HT-29 (cell line): ENCODE data around the gene NVL. TPM values are rescaled to one million over a fixed set of nuclear protein-coding genes. Genes with fewer than 3 reads are reported as not detected.
"Not testable (repeated sequence)": the region's sequence is repeated elsewhere in the genome, so short reads cannot be mapped to it uniquely, and the experiment has no call there.

Experiments used
- DNase-seq: peaks from one replicate; pipeline ENCODE4 v3.0.0-alpha.2; 2015; ENCODE audit warnings: low spot score
- total RNA-seq: library from RNA; depleted of rRNA; stranded (reverse); fragments of >200 nt; shearing (Covaris generic); gene quantifications from 2 replicates; pipeline ENCODE4 v1.2.3, GENCODE V29; 2014

Gene NVL
- total RNA-seq, 1 experiment from 2014 or later = 9.1 TPM

- DNase-seq = no peak
Observed at GRCh38 chr1:224338150-224338838, 8.3 kb upstream of the NVL start.

GRCh38 chr1:224333939-224334786, 4.2 kb upstream of the NVL start:
- no peak for DNase-seq

DNA sequence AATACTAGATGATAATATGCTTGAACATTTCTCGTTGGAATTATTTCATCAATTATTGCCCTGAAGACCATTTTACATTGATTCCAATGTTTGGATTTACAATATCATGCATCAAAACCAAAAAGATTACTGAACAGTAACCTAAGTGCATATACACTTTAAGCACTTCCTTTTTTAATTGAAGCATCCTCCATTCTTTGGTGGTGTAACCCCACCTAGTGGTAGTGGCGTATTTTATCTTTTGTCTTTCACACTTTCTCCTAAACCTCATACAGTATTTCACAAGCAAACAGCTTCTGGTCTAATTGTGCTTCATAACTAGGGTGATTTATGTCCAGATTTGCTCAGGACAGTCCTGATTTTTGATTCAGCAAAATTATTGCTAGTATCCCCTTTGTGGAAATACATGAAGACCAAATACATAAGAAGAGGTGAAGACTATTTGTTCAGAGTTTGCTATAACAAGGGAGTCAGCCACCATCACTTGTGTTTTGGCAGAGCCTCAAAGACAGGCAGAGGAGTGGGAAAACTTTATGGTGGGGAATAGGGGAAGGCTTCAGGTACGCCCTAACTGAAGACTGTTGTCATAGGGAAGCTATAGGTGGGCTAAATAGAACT, 3.4 kb upstream of the NVL start:
- DNase-seq = peak; percentile 81

DNA sequence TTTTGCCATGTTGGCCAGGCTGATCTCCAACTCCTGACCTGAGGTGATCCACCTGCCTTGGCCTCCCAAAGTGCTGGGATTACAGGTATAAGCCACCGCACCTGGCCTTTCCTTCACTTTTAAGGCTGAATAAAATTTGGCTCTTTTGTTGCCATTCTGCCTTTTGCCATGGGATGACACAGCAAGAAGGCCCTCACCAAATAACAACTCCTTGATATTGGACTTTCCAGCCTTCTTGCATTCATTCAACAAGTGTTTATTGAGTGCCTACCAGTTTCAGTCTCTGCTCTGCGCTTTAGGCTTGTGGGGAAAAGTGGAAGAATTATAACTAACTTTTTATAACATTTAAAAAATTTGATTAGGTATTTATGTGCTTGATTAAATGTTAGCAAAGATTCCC, 1.9 kb upstream of the NVL start:
- no peak for DNase-seq

GRCh38 chr1:224331326-224331725, 1.4 kb upstream of the NVL start:
- DNase-seq = no peak

DNA sequence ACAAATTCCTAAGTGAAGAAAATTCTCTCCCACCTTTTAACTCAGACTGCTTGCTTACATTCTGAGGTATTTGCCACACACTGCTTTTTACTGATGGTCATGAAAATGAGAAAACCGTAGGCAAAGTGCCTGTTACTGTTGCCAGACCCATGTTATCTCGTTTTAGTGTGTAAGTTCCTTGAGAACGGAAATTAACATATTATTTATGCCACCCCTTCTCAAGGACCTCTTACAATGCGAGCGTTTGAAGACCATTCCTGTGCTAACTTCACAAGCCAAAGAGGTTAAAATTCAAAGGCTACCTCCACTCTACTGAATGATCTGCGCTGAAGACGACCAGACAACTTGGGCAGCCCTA, 509 bp downstream of the NVL start:
- no peak for DNase-seq

GRCh38 chr1:224328644-224329043, 1.3 kb downstream of the NVL start:
- no peak for DNase-seq

DNA sequence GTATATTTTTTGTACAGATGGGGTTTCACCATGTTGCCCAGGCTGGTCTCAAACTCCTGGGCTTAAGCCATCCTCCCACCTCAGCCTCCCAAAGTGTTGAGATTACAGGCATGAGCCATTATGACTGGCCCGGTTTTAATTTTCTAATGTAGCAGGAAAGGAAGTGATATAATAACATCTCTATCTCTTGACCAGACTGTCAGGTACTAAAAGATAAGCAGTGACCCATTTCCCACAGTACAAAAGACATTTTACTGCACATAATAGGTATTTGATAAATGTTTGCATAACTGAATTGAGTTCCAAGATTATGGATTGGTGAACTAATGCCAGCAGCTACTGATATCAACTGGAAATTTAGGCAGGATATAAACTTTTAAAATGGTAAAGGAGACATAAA, 4.0 kb downstream of the NVL start:
- DNase-seq = no peak

DNA sequence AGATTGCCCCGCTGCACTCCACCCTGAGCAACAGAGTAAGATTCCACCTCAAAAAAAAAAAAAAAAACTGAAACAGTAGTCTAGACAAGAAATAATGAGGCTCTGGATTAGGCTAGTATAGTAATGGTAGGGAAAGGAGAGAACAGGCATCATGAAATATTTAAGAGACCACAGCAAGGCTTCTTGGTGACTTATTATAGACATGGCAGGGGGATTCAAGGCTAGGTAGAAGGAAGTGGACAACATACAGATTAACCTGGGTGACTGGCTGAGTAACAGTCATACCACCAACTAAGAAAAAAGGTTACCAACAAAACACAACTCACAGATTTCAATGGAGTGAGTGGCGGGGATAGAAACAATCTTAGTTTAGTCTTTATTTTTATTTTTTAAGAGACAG, 8.3 kb downstream of the NVL start:
- DNase-seq = no peak

DNA sequence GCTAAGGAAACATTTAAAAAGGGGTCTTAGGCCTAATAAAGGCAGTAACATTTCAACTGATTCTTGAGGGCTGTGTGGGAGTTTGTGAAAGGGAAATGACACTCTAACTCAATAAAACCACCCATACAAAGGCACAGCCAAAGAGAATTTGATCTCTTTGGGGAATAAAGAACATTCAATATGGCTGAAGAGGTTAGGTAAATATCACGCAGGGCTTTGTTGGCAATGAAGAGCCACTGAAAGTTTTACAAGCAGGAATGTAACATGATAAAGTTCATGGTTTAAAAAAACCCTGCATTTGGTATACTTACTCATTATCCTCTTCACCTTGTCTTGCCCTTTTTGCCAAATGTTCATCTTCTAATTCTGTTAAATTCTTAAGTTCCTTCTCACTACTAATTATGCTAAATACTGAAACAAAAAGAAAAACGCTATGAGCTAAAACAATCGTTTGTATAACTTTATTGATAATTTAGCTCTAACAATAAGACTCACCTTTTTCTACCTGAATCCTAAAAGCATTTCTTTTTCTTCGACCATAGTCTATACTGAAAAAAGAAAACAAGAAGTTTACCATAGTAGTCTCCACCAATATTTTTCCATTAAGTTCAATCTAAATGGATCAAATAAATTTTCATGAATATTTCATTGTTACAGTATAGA, 12.5 kb downstream of the NVL start:
- DNase-seq = no peak

DNA sequence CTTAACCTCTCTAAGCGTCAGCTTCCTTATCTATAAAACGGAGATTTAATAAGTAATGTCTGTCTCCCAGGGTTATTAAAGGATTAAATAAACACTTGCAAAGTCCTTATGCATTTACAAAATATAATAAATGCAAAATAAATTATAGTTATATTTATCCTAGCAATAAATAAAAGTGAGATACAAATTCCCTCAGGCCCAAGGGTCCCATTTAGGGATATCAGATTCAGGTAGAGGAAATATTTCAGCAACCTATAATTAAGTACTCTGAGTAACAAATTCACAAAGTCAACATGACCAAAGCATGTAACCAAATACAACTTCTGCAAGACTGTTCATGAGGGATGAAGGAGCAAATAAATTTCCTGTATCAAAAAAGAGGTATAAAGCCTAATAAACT, 17.9 kb downstream of the NVL start:
- DNase-seq = no peak

DNA sequence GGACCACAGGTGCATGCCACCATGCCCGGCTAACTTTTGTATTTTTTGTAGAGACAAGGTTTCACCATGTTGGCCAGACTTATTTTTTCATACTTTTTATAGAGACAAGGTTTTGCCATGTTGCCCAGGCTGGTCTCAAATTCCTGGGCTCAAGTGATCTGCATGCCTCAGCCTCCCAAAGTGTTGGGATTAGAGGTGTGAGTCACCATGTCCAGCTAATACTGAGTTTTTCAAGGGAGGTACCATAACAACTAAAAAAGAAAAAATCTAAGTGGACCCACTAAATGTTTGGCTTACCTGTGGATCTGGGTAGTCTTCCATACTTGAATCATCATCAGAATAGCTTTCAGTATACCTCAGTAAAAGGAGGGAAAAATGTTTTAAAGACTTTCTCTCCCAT, 18.5 kb downstream of the NVL start:
- DNase-seq = not testable (repeated sequence)

DNA sequence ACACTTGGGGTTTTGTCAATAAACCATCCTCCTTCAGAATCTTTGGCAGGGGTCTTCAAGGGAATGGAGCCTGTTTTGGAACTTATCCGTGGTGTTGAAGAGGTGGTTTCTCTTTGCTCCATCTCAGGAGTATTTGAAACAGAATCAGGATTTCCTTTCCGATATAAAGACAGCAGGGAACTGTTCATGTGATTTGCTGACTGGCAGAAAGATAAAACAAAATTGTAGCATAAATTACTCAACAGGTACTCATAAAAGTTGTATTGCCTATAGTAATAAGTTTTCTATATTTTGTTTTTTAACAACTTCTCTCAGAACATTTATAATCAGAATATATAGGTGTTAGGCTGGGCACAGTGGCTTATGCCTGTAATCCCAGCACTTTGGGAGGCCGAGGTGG, 21.9 kb downstream of the NVL start:
- DNase-seq = no peak

- no peak for DNase-seq
Observed at GRCh38 chr1:224304767-224305166, 25.2 kb downstream of the NVL start.

DNA sequence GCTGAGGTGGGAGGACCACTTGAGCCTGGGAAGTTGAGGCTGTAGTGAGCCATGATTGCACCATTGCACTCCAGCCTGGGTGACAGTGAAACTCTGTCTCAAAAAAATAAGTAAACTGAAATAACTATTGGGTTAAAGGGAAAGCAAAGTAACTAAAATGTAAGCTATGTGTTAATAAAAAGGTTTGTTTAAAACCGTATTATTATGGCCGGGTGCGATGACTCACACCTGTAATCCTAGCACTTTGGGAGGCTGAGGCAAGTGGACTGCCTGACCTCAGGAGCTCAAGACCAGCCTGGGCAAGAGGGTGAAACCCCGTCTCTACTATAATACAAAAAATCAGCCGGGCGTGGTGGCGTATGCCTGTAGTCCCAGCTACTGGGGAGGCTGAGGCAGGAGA, 27.0 kb downstream of the NVL start:
- no peak for DNase-seq

DNA sequence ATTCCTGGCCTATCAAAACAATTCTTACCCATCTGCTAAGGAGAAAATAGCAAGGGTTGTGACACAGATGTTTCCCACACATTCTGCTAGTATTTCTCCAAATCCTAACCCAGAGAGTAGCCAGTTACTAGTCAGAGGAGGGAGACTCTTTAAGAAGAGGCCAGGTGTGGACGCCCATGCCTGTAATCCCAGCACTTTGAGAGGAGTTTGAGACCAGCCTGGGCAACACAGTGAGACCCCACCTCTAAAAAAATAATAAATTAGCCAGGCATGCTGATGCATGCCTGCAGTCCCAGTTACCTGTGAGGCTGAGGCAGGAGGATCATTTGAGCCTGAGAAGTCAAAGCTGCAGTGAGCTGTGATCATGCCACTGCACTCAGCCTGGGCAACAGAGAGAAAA, 28.6 kb downstream of the NVL start:
- DNase-seq = no peak

- DNase-seq = no peak
Observed at GRCh38 chr1:224300346-224300745, 29.6 kb downstream of the NVL start.

DNA sequence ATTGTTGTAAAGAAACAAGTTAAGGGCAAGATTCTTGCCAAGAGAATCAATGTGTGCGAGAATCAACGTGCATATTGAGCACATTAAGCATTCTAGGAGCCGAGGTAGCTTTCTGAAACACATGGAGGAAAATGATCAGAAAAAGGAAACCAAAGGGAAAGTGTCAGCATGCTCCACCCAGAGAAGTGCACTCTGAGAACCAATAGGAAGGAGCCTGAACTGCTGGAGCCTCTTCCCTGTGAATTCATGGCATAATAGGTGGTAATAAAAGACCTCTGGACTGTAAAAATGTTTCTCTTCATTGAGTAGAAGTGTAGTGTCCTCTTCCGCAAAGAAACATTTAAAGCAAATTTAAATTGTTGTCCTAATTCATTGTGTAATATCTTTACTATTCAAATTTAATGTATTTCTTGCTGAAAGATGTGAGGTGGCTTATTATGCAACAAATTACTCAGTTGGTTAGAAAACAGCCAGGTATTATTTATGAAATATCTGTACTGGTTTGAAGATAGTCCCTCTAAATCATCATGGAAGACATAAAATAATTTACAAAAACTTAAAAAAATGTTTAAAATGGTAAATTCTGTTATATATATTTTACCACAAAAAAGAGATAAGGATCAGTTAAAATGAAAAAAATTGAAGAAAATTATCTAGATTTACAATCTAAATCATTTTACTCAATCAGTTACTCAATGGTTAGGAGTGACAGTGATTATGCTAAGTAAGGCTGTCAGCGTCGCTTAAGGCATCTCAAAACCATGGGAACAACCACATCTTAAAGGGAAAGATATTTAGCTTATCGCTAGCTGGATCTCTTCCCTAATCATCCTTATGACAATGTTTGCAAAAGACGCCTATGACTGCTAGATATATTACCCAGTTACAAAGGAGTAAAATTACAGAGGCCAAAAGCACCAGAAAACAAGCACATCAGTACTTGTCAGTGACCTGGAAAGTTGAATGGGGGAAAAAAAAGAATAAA, 31.3 kb downstream of the NVL start:
- no peak for DNase-seq

GRCh38 chr1:224294775-224295174, 35.2 kb downstream of the NVL start:
- DNase-seq = no peak

DNA sequence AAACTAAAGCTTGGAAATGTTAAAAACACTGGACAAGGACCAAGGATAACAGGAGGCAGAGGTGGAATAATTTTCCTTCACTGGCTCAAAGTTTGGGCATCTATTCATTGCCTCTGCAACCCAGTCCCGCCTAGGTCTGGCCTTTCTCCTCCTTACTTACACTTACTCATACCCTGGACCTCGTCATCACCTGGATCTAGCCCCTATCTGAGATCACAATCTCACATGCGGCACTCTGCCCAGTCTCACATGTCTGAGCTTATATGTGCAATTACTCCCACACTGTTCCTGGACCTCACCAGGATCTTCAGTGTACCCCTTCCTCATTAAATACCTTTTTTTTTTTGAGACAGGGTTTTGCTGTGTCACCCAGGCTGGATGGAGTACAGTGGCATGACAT, 37.6 kb downstream of the NVL start:
- DNase-seq = no peak

DNA sequence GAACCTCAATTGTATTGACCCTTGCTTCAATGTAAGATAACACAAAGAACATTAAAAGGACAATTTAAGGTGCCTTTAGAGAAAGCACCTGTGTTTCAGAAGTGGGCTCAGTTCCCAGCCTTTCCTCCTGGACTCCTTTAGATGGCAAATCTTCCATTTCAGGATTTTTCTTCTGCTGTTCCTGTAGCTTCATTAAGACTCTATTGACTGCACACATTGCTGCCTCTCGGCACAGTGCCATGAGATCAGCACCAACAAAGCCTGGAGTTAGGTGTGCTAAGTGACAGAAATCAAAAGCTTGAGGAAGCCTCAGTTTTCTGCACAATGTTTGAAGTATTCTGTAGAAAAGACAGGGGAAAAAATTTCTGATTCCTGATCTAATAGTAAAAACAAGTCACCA, 40.6 kb downstream of the NVL start:
- no peak for DNase-seq
